Measurements from ENCODE around the gene UNC119B.

UNC119B gene

GRCh38 chr12:120767071-120768024 lies 57.1 kb downstream of the UNC119B start:
- DNase-seq (ENCODE audit: low read depth), result no peak
- H3K4me3 ChIP-seq (ENCODE audit: low read length), result no peak overlapping the region
- no peak for TF ChIP-seq CTCF (conservative IDR thresholded peaks at IDR 0.05; ENCODE audit: low read depth, low read length)

GRCh38 chr12:120771097-120771496 lies 60.8 kb downstream of the UNC119B start:
- TF ChIP-seq CTCF (conservative IDR thresholded peaks at IDR 0.05; ENCODE audit: low read depth, low read length), result no peak
- no peak for DNase-seq (ENCODE audit: low read depth)
- no peak overlapping the region for H3K4me3 ChIP-seq (ENCODE audit: low read length)
